Heart left ventricle (tissue), 16 donors: ENCODE measurements around the gene KANK4. TPM values are rescaled to one million over a fixed set of nuclear protein-coding genes. Genes with fewer than 3 reads are reported as not detected.

Experiments
- ATAC-seq, 4 donors: fragments of 200-7000 bp; cut with Tn5 transposase; one replicate each; pipeline ENCODE4 v1.9.1; 2020 to 2022; ENCODE audit warnings: moderate library complexity in 4 of 4, mild to moderate bottlenecking in 3 of 4, moderate number of reproducible peaks in 1 of 4
- DNase-seq, 5 donors: peaks; one replicate each; pipeline ENCODE4 v3.0.0-alpha.2; 2020
- H3K27ac ChIP-seq, 12 donors: fragments of 200-600 bp; sonication (generic) in 4 of 12; one replicate each; pipeline versions ENCODE4 v1.5.0 to v1.8.0; 2016 to 2022; ENCODE audit warnings: mild to moderate bottlenecking in 2 of 12
- H3K27me3 ChIP-seq, 9 donors: fragments of 200-600 bp; sonication (generic) in 2 of 9; one replicate each; pipeline versions ENCODE4 v1.5.1 to v1.8.0; 2016 to 2022; ENCODE audit warnings: mild to moderate bottlenecking in 3 of 9
- H3K36me3 ChIP-seq, 9 donors: fragments of 200-600 bp; sonication (generic) in 2 of 9; one replicate each; pipeline versions ENCODE4 v1.5.0 to v1.8.0; 2018 to 2022; ENCODE audit warnings: mild to moderate bottlenecking in 2 of 9
- H3K4me1 ChIP-seq, 12 donors: fragments of 200-600 bp; sonication (generic) in 4 of 12; one replicate each; pipeline versions ENCODE4 v1.5.0 to v1.8.0; 2016 to 2022; ENCODE audit warnings: mild to moderate bottlenecking in 3 of 12
- H3K4me3 ChIP-seq, 12 donors: fragments of 200-600 bp; sonication (generic) in 4 of 12; one replicate each; pipeline versions ENCODE4 v1.5.0 to v1.8.0; 2017 to 2022; ENCODE audit warnings: mild to moderate bottlenecking in 9 of 12, moderate library complexity in 4 of 12
- H3K9me3 ChIP-seq, 12 donors: fragments of 200-600 bp; sonication (generic) in 4 of 12; one replicate each; pipeline versions ENCODE4 v1.5.0 to v1.8.0; 2016 to 2022; ENCODE audit warnings: mild to moderate bottlenecking in 1 of 12
- CTCF ChIP-seq, 12 donors: fragments of 200-600 bp; sonication (generic) in 4 of 12; IDR thresholded peaks; one replicate each; pipeline versions ENCODE4 v1.5.0 to v1.8.0; 2018 to 2022; ENCODE audit warnings: antibody characterized with exemption in 12 of 12, mild to moderate bottlenecking in 5 of 12
- POLR2A ChIP-seq, 2 donors: fragments of 450-650 bp; IDR thresholded peaks; one replicate each; pipeline ENCODE4 v1.6.1; 2017; ENCODE audit warnings: antibody characterized with exemption in 2 of 2, mild to moderate bottlenecking in 2 of 2, moderate library complexity in 2 of 2
- WGBS, 4 donors: extraction: QIAGEN DNeasy Blood & Tissue Kit in 2 of 4; methylation state at CpG; one replicate each; pipeline versions ENCODE4 v1.1.5 to v1.1.7; 2013 to 2018; 5-methylcytosine and 5-hydroxymethylcytosine counted together
- intact Hi-C, 10 donors: fragments of 100-400 bp; cut with DNase I; formaldehyde crosslinking; loops; one replicate each; pipeline versions ENCODE4 v1.11.1 to v1.14.2; 2022
- polyA plus RNA-seq, 2 donors: library from polyadenylated mRNA; stranded (reverse); fragments of 200-250 nt; gene quantifications; one replicate each; pipeline ENCODE4 v1.2.3, GENCODE V29; 2013
- total RNA-seq, 9 donors: library from RNA; depleted of rRNA in 2 of 9; stranded (reverse); fragments of >200 nt in 2 of 9; fragmentation: NEBNext Ultra II Directional in 3 of 9; extraction: Animal tissue kit (Norgen Biotek cat#: 25700) in 3 of 9; gene quantifications; one replicate each; pipeline versions ENCODE4 v1.1.0 to v1.2.4, GENCODE V29; 2016 to 2023
- donor health status: ischemic (EF 13 %, LVEDD 7.1; RV severe dilation, severe dysfunction).
- donor health status: healthy with polysubstance abuse.
- donor health status: DM: no; HTN: yes; CAD: no.
- donor health status: DM: no; HTN: no; CAD: no.
- donor health status: ischemic (EF 25% LVEDD 6.9; RV normal size, moderate dysfunction).
- donor health status: ischemic (EF 25% LVEDD 5.7; RV mildly dilated, moderate dysfunction).
- donor health status: healthy.
- donor health status: DM: yes; HTN: yes; CAD: no.
- donor health status: ischemic (EF 35%, LVEDD 5.7; RV mildly dilated, moderate dysfunction).
- donor health status: nonischemic (EF 11% LVEDD 7.7; RV severe dilation, severe dysfunction).
- donor health status: DM: yes; HTN: yes; CAD: no.
- donor health status: PGD.
- donor health status: ischemic (EF 29% LVEDD 5.4; RV normal size, mild dysfunction).
- donor health status: nonischemic (EF 23%, LVEDD 6.1; RV moderate dilation, normal function).

Gene KANK4
- total and polyA plus RNA-seq, 11 donors = 0.05 to 4.3 (median 0.15) TPM; not detected in 1

- no peaks in the 10 kb centered on the region for H3K4me1 ChIP-seq
- TF ChIP-seq POLR2A (IDR thresholded peaks at IDR 0.05) (no peak), CTCF (IDR thresholded peaks at IDR 0.05) (no peak)
- DNase-seq = no peak
- intact Hi-C loops = no loop called here
- no peaks in the 10 kb centered on the region for H3K36me3 ChIP-seq
- ATAC-seq = no peak
- no peak overlapping the region for H3K27ac ChIP-seq
- H3K4me3 ChIP-seq = no peak overlapping the region
- no peaks in the 10 kb centered on the region for H3K27me3 ChIP-seq
- 43 to 45% (median 45%) methylated on average over 3 of the region's 3 CpGs for WGBS, 4 donors
- no peaks in the 10 kb centered on the region for H3K9me3 ChIP-seq
Measured at GRCh38 chr1:62353853-62354252, 34.6 kb upstream of the KANK4 start.

- ATAC-seq (no peak), DNase-seq (no peak)
- Histone ChIP-seq H3K4me3 (no peak overlapping the region), H3K4me1 (no peaks in the 10 kb centered on the region), H3K27ac (no peak overlapping the region), H3K36me3 (no peaks in the 10 kb centered on the region), H3K9me3 (no peaks in the 10 kb centered on the region), H3K27me3 (no peaks in the 10 kb centered on the region)
- intact Hi-C loops = no loop called here
- WGBS, 4 donors = 80 to 87% (median 81%) methylated on average over 4 of the region's 4 CpGs
- TF ChIP-seq POLR2A (IDR thresholded peaks at IDR 0.05) = no peak
- TF ChIP-seq CTCF (IDR thresholded peaks at IDR 0.05) = no peak
Measured at GRCh38 chr1:62352387-62352786, 33.2 kb upstream of the KANK4 start.

GRCh38 chr1:62349470-62350233 lies 30.4 kb upstream of the KANK4 start:
- H3K9me3 ChIP-seq = no peaks in the 10 kb centered on the region
- intact Hi-C loops = no loop called here
- DNase-seq = no peak
- H3K36me3 ChIP-seq = no peaks in the 10 kb centered on the region
- no peaks in the 10 kb centered on the region for H3K27me3 ChIP-seq
- TF ChIP-seq POLR2A (IDR thresholded peaks at IDR 0.05) = no peak
- no peak for TF ChIP-seq CTCF (IDR thresholded peaks at IDR 0.05)
- H3K27ac ChIP-seq = no peak overlapping the region
- no peaks in the 10 kb centered on the region for H3K4me1 ChIP-seq
- ATAC-seq = no peak
- H3K4me3 ChIP-seq = no peak overlapping the region
- 95 to 98% (median 96%) methylated on average over 2 of the region's 2 CpGs for WGBS, 4 donors

GRCh38 chr1:62346886-62347285 lies 27.7 kb upstream of the KANK4 start:
- intact Hi-C loops = no loop called here
- no peaks in the 10 kb centered on the region for H3K27me3 ChIP-seq
- H3K9me3 ChIP-seq = no peaks in the 10 kb centered on the region
- TF ChIP-seq CTCF (IDR thresholded peaks at IDR 0.05) = no peak
- TF ChIP-seq POLR2A (IDR thresholded peaks at IDR 0.05) = no peak
- H3K4me3 ChIP-seq = no peak overlapping the region
- WGBS, 4 donors = 87 to 91% (median 88%) methylated on average over 4 of the region's 4 CpGs
- H3K4me1 ChIP-seq = no peaks in the 10 kb centered on the region
- no peak for ATAC-seq
- no peaks in the 10 kb centered on the region for H3K36me3 ChIP-seq
- no peak for DNase-seq
- no peak overlapping the region for H3K27ac ChIP-seq
